Measurements from ENCODE around the gene KRTAP4-5. TPM values are rescaled to one million over a fixed set of nuclear protein-coding genes. Genes with fewer than 3 reads are reported as not detected.
A peak's percentile ranks its signal among the peaks of the same experiment; 100 is the strongest.
"Not testable (repeated sequence)": the region's sequence is repeated elsewhere in the genome, so short reads cannot be mapped to it uniquely, and the experiment has no call there.

KRTAP4-5 gene
- total RNA-seq, 5 donors from 2014 or later (not counting 1 experiment from before 2014, with no cell fraction given), result not detected

GRCh38 chr17:41103896-41104295, 45.7 kb downstream of the KRTAP4-5 start:
- Histone ChIP-seq H3K4me3 (ENCODE audit: control insufficient read depth in 1 of 2, extremely low read depth in 1 of 2, low read length in 1 of 2) (no peak overlapping the region), H3K27me3 (replicated peaks in 1 of 2; ENCODE audit: control insufficient read depth in 2 of 2, extremely low read depth in 1 of 2, insufficient read depth in 2 of 2, low read length in 1 of 2) (peaks cover 0 to 2% of the 10 kb centered on the region in 2 experiments), H3K36me3 (ENCODE audit: control insufficient read depth in 2 of 2, extremely low read depth in 1 of 2, insufficient read depth in 1 of 2, low read length in 1 of 2) (no peaks in the 10 kb centered on the region), H3K9me3 (no peaks in the 10 kb centered on the region), H3K4me1 (ENCODE audit: control insufficient read depth in 1 of 2, extremely low read depth in 1 of 2, insufficient read depth in 2 of 2, low read length in 2 of 2) (no peaks in the 10 kb centered on the region), H3K27ac (ENCODE audit: low read length) (no peak overlapping the region)
- Mint-ChIP-seq H3K9me3 (no peaks in the 10 kb centered on the region), H3K4me3 (no peak overlapping the region), H3K27ac (no peak overlapping the region), H3K4me1 (peaks cover 10 to 19% (median 16%) of the 10 kb centered on the region in 3 donors), H3K27me3 (peaks cover 5 to 6% of the 10 kb centered on the region in 2 donors), H3K36me3 (no peaks in the 10 kb centered on the region)
- POLR2A ChIA-PET, result no interaction called here
- CTCF ChIA-PET, result no interaction called here
- WGBS (ENCODE audit: insufficient coverage), result no CpG with 5 or more reads among the region's 1 CpG
- ATAC-seq (replicated peaks in 1 of 4) (no peak), DNase-seq (no peak)

- H3K36me3 ChIP-seq (ENCODE audit: control insufficient read depth in 2 of 2, extremely low read depth in 1 of 2, insufficient read depth in 1 of 2, low read length in 1 of 2), result no peaks in the 10 kb centered on the region
- peaks cover 7 to 11% (median 10%) of the 10 kb centered on the region in 3 donors for H3K4me1 Mint-ChIP-seq
- no peaks in the 10 kb centered on the region for H3K9me3 ChIP-seq
- 71% methylated on average over 8 of the region's 10 CpGs for WGBS (ENCODE audit: insufficient coverage)
- no peak within 1 kb of the TSS for H3K4me3 ChIP-seq (ENCODE audit: control insufficient read depth in 1 of 2, extremely low read depth in 1 of 2, low read length in 1 of 2)
- H3K4me1 ChIP-seq (ENCODE audit: control insufficient read depth in 1 of 2, extremely low read depth in 1 of 2, insufficient read depth in 2 of 2, low read length in 2 of 2), result no peaks in the 10 kb centered on the region
- H3K27me3 Mint-ChIP-seq, result peaks cover 11 to 12% of the 10 kb centered on the region in 2 donors
- H3K4me3 Mint-ChIP-seq, result no peak within 1 kb of the TSS
- no peak within 1 kb of the TSS for H3K27ac Mint-ChIP-seq
- H3K27me3 ChIP-seq (replicated peaks in 1 of 2; ENCODE audit: control insufficient read depth in 2 of 2, extremely low read depth in 1 of 2, insufficient read depth in 2 of 2, low read length in 1 of 2), result peaks cover 0 to 9% of the 10 kb centered on the region in 2 experiments
- H3K36me3 Mint-ChIP-seq, result no peaks in the 10 kb centered on the region
- H3K9me3 Mint-ChIP-seq, result no peaks in the 10 kb centered on the region
- CTCF ChIA-PET, result no interaction called here
- DNase-seq, result no peak
- no peak within 1 kb of the TSS for H3K27ac ChIP-seq (ENCODE audit: low read length)
- POLR2A ChIA-PET, result no interaction called here
- ATAC-seq (replicated peaks in 1 of 4), result no peak
Observed at GRCh38 chr17:41101586-41102259, 47.9 kb downstream of the KRTAP4-5 start, which contains the start of gene KRTAP4-16. Gene KRTAP4-16 (minus strand): TSS chr17:41102209. CDS start chr17:41102209, 0 bp downstream.

- H3K27me3 Mint-ChIP-seq; H3K36me3 ChIP-seq (ENCODE audit: control insufficient read depth in 2 of 2, extremely low read depth in 1 of 2, insufficient read depth in 1 of 2, low read length in 1 of 2); CTCF ChIA-PET; H3K27ac Mint-ChIP-seq; H3K4me3 ChIP-seq (ENCODE audit: control insufficient read depth in 1 of 2, extremely low read depth in 1 of 2, low read length in 1 of 2); DNase-seq; POLR2A ChIA-PET; H3K4me3 Mint-ChIP-seq; H3K4me1 ChIP-seq (ENCODE audit: control insufficient read depth in 1 of 2, extremely low read depth in 1 of 2, insufficient read depth in 2 of 2, low read length in 2 of 2); H3K27me3 ChIP-seq (replicated peaks in 1 of 2; ENCODE audit: control insufficient read depth in 2 of 2, extremely low read depth in 1 of 2, insufficient read depth in 2 of 2, low read length in 1 of 2); H3K36me3 Mint-ChIP-seq; H3K9me3 Mint-ChIP-seq; H3K27ac ChIP-seq (ENCODE audit: low read length); H3K9me3 ChIP-seq: not testable (repeated sequence)
- peak in 3 of 4 experiments; percentile 42 to 66 (median 51) for ATAC-seq (replicated peaks in 1 of 4)
- no CpG with 5 or more reads among the region's 7 CpGs for WGBS (ENCODE audit: insufficient coverage)
- peaks cover 7 to 11% (median 10%) of the 10 kb centered on the region in 3 donors for H3K4me1 Mint-ChIP-seq
Observed at GRCh38 chr17:41099682-41100480, 49.7 kb downstream of the KRTAP4-5 start.

Other genes with a start within 250 kb of the KRTAP4-5 start
- gene KRT23, start 212.2 kb downstream of the KRTAP4-5 start, total RNA-seq, result not detected
- not detected for gene KRT39, start 182.9 kb downstream of the KRTAP4-5 start, total RNA-seq
- gene KRT40, start 165.5 kb downstream of the KRTAP4-5 start, total RNA-seq, result not detected
- gene KRTAP3-3, start 155.7 kb downstream of the KRTAP4-5 start, total RNA-seq, result not detected
- gene KRTAP3-2, start 149.9 kb downstream of the KRTAP4-5 start, total RNA-seq, result not detected
- gene KRTAP3-1, start 140.7 kb downstream of the KRTAP4-5 start, total RNA-seq, result not detected
- gene KRTAP1-5, start 122.6 kb downstream of the KRTAP4-5 start, total RNA-seq, result not detected
- gene KRTAP1-4, start 119.6 kb downstream of the KRTAP4-5 start, total RNA-seq, result not detected
- not detected for gene KRTAP1-3, start 115.0 kb downstream of the KRTAP4-5 start, total RNA-seq
- gene KRTAP1-1, start 108.4 kb downstream of the KRTAP4-5 start, total RNA-seq, result not detected
- gene KRTAP2-1, start 102.5 kb downstream of the KRTAP4-5 start, total RNA-seq, result not detected
- gene KRTAP2-2, start 94.6 kb downstream of the KRTAP4-5 start, total RNA-seq, result not detected
- gene KRTAP2-3, start 89.7 kb downstream of the KRTAP4-5 start, total RNA-seq, result not detected
- not detected for gene KRTAP2-4, start 83.9 kb downstream of the KRTAP4-5 start, total RNA-seq
- gene KRTAP4-7, start 65.7 kb downstream of the KRTAP4-5 start, total RNA-seq, result not detected
- gene KRTAP4-8, start 51.7 kb downstream of the KRTAP4-5 start, total RNA-seq, result not detected
- gene KRTAP4-16, start 47.6 kb downstream of the KRTAP4-5 start, total RNA-seq, result not detected
- not detected for gene KRTAP4-9, start 44.4 kb downstream of the KRTAP4-5 start, total RNA-seq
- gene KRTAP4-11, start 31.5 kb downstream of the KRTAP4-5 start, total RNA-seq, result not detected
- gene KRTAP4-12, start 25.6 kb downstream of the KRTAP4-5 start, total RNA-seq, result not detected
- not detected for gene KRTAP4-6, start 9.3 kb downstream of the KRTAP4-5 start, total RNA-seq
- not detected for gene KRTAP4-4, start 10.9 kb upstream of the KRTAP4-5 start, total RNA-seq
- gene KRTAP4-3, start 18.4 kb upstream of the KRTAP4-5 start, total RNA-seq, result not detected
- not detected for gene KRTAP4-2, start 28.4 kb upstream of the KRTAP4-5 start, total RNA-seq
- not detected for gene KRTAP4-1, start 35.1 kb upstream of the KRTAP4-5 start, total RNA-seq
- gene KRTAP9-1, start 40.1 kb upstream of the KRTAP4-5 start, total RNA-seq, result not detected
- gene KRTAP9-2, start 76.8 kb upstream of the KRTAP4-5 start, total RNA-seq, result not detected
- not detected for gene KRTAP9-3, start 82.6 kb upstream of the KRTAP4-5 start, total RNA-seq
- not detected for gene KRTAP9-8, start 88.2 kb upstream of the KRTAP4-5 start, total RNA-seq
- gene KRTAP9-4, start 99.9 kb upstream of the KRTAP4-5 start, total RNA-seq, result not detected
- gene KRTAP9-9, start 105.6 kb upstream of the KRTAP4-5 start, total RNA-seq, result not detected
- gene KRTAP9-6, start 115.6 kb upstream of the KRTAP4-5 start, total RNA-seq, result not detected
- gene KRTAP9-7, start 125.9 kb upstream of the KRTAP4-5 start, total RNA-seq, result not detected
- under 1 TPM in 2 of 5 donors, not detected in 3; 0.43 to 0.84 TPM for gene KRTAP29-1, start 153.0 kb upstream of the KRTAP4-5 start, total RNA-seq
- gene KRTAP16-1, start 159.5 kb upstream of the KRTAP4-5 start, total RNA-seq, result 1 to 10 TPM in 1 of 5 donors, under 1 TPM in 3, not detected in 1; 0.16 to 1.1 (median 0.45) TPM
- gene KRTAP17-1, start 165.9 kb upstream of the KRTAP4-5 start, total RNA-seq, result not detected
- gene KRT33A, start 201.0 kb upstream of the KRTAP4-5 start, total RNA-seq, result not detected
- not detected for gene KRT33B, start 220.0 kb upstream of the KRTAP4-5 start, total RNA-seq
- gene KRT34, start 232.5 kb upstream of the KRTAP4-5 start, total RNA-seq, result not detected
- gene KRT31, start 247.8 kb upstream of the KRTAP4-5 start, total RNA-seq, result not detected

All from T-cell (primary cell).